Activated CD8-positive, alpha-beta memory T cell treated with anti-CD3 and anti-CD28 coated beads for 4 hours (primary cell): Measurements from ENCODE around the gene DDX51.

Experiments used
- DNase-seq, 2 donors: peaks; one replicate each; pipeline ENCODE4 v3.0.0-alpha.2; 2020; ENCODE audit warnings: low read depth in 2 of 2

Gene DDX51

GRCh38 chr12:132167611-132168310 lies 23.6 kb upstream of the DDX51 start:
- DNase-seq: no peak

- no peak for DNase-seq
Observed at GRCh38 chr12:132166801-132167591, 22.9 kb upstream of the DDX51 start.

GRCh38 chr12:132166093-132166492 lies 22.0 kb upstream of the DDX51 start:
- no peak for DNase-seq

GRCh38 chr12:132165584-132165983 lies 21.5 kb upstream of the DDX51 start:
- no peak for DNase-seq

GRCh38 chr12:132164426-132164825 lies 20.3 kb upstream of the DDX51 start:
- no peak for DNase-seq

GRCh38 chr12:132163911-132164288 lies 19.8 kb upstream of the DDX51 start:
- no peak for DNase-seq

- DNase-seq: no peak
Observed at GRCh38 chr12:132163041-132163910, 19.2 kb upstream of the DDX51 start.

- no peak for DNase-seq
Observed at GRCh38 chr12:132162508-132163031, 18.5 kb upstream of the DDX51 start.

- DNase-seq: no peak
Observed at GRCh38 chr12:132161796-132162507, 17.8 kb upstream of the DDX51 start.

- DNase-seq: no peak
Observed at GRCh38 chr12:132161036-132161781, 17.1 kb upstream of the DDX51 start.

GRCh38 chr12:132160601-132161035 lies 16.5 kb upstream of the DDX51 start:
- no peak for DNase-seq

- DNase-seq: no peak
Observed at GRCh38 chr12:132160016-132160415, 15.9 kb upstream of the DDX51 start.

GRCh38 chr12:132159555-132160003 lies 15.5 kb upstream of the DDX51 start:
- DNase-seq: no peak

GRCh38 chr12:132158677-132159554 lies 14.8 kb upstream of the DDX51 start:
- no peak for DNase-seq

- no peak for DNase-seq
Observed at GRCh38 chr12:132157733-132158409, 13.8 kb upstream of the DDX51 start.

- no peak for DNase-seq
Observed at GRCh38 chr12:132156573-132157325, 12.6 kb upstream of the DDX51 start.

- no peak for DNase-seq
Observed at GRCh38 chr12:132155771-132156572, 11.9 kb upstream of the DDX51 start.
